ENCODE measurements around the gene FBN2.
"Not testable (repeated sequence)": the region's sequence is repeated elsewhere in the genome, so short reads cannot be mapped to it uniquely, and the experiment has no call there.

FBN2 gene

GRCh38 chr5:128455841-128456361 lies 82.1 kb downstream of the FBN2 start:
- Histone ChIP-seq H3K4me1 (no peaks in the 10 kb centered on the region), H3K9me3 (no peaks in the 10 kb centered on the region), H3K27me3 (peaks cover 3% of the 10 kb centered on the region; the same call in 1 of the 2 replicates), H3K4me3 (ENCODE audit: low read depth, low read length) (no peak overlapping the region), H3K36me3 (no peaks in the 10 kb centered on the region)
- no peak for TF ChIP-seq CTCF (IDR thresholded peaks at IDR 0.05; ENCODE audit: low read depth, low read length)
- no peak for DNase-seq

GRCh38 chr5:128453121-128453520 lies 84.9 kb downstream of the FBN2 start:
- DNase-seq = no peak
- H3K9me3 ChIP-seq = no peaks in the 10 kb centered on the region
- no peak overlapping the region for H3K4me3 ChIP-seq (ENCODE audit: low read depth, low read length)
- H3K4me1 ChIP-seq = no peaks in the 10 kb centered on the region
- H3K27me3 ChIP-seq = peaks cover 3% of the 10 kb centered on the region; the same call in 1 of the 2 replicates
- H3K36me3 ChIP-seq = no peaks in the 10 kb centered on the region
- TF ChIP-seq CTCF (IDR thresholded peaks at IDR 0.05; ENCODE audit: low read depth, low read length) = no peak

- not testable (repeated sequence) for H3K27me3 ChIP-seq; H3K9me3 ChIP-seq; H3K4me3 ChIP-seq (ENCODE audit: low read depth, low read length); H3K36me3 ChIP-seq; DNase-seq; H3K4me1 ChIP-seq
These were observed 90.8 kb downstream of the FBN2 start for GRCh38 chr5:128447224-128447623.

GRCh38 chr5:128441941-128442350 lies 96.1 kb downstream of the FBN2 start:
- TF ChIP-seq CTCF (IDR thresholded peaks at IDR 0.05; ENCODE audit: low read depth, low read length) = no peak
- H3K9me3 ChIP-seq = no peaks in the 10 kb centered on the region
- DNase-seq = no peak
- no peaks in the 10 kb centered on the region for H3K36me3 ChIP-seq
- H3K27me3 ChIP-seq = no peaks in the 10 kb centered on the region
- no peaks in the 10 kb centered on the region for H3K4me1 ChIP-seq
- H3K4me3 ChIP-seq (ENCODE audit: low read depth, low read length) = no peak overlapping the region

- DNase-seq = no peak
- H3K9me3 ChIP-seq = no peaks in the 10 kb centered on the region
- TF ChIP-seq CTCF (IDR thresholded peaks at IDR 0.05; ENCODE audit: low read depth, low read length) = no peak
- no peaks in the 10 kb centered on the region for H3K4me1 ChIP-seq
- H3K4me3 ChIP-seq (ENCODE audit: low read depth, low read length) = no peak overlapping the region
- H3K36me3 ChIP-seq = no peaks in the 10 kb centered on the region
- H3K27me3 ChIP-seq = no peaks in the 10 kb centered on the region
These were observed 96.9 kb downstream of the FBN2 start for GRCh38 chr5:128441165-128441564.

GRCh38 chr5:128436749-128437188 lies 101.3 kb downstream of the FBN2 start:
- H3K36me3 ChIP-seq = no peaks in the 10 kb centered on the region
- no peak overlapping the region for H3K4me3 ChIP-seq (ENCODE audit: low read depth, low read length)
- no peak for DNase-seq
- no peak for TF ChIP-seq CTCF (IDR thresholded peaks at IDR 0.05; ENCODE audit: low read depth, low read length)
- no peaks in the 10 kb centered on the region for H3K4me1 ChIP-seq
- H3K27me3 ChIP-seq = no peaks in the 10 kb centered on the region
- no peaks in the 10 kb centered on the region for H3K9me3 ChIP-seq

GRCh38 chr5:128435861-128436260 lies 102.2 kb downstream of the FBN2 start:
- no peaks in the 10 kb centered on the region for H3K36me3 ChIP-seq
- H3K9me3 ChIP-seq = no peaks in the 10 kb centered on the region
- no peaks in the 10 kb centered on the region for H3K27me3 ChIP-seq
- DNase-seq = no peak
- no peak overlapping the region for H3K4me3 ChIP-seq (ENCODE audit: low read depth, low read length)
- TF ChIP-seq CTCF (IDR thresholded peaks at IDR 0.05; ENCODE audit: low read depth, low read length) = no peak
- H3K4me1 ChIP-seq = no peaks in the 10 kb centered on the region

Data from BE2C (cell line).